ENCODE data around the gene ST6GALNAC2. TPM values are rescaled to one million over a fixed set of nuclear protein-coding genes. Genes with fewer than 3 reads are reported as not detected.

The ST6GALNAC2 gene
- total and polyA plus RNA-seq, 2 experiments from 2014 or later: 0.31 TPM; not detected in 1

- TF ChIP-seq, protein P1, sequence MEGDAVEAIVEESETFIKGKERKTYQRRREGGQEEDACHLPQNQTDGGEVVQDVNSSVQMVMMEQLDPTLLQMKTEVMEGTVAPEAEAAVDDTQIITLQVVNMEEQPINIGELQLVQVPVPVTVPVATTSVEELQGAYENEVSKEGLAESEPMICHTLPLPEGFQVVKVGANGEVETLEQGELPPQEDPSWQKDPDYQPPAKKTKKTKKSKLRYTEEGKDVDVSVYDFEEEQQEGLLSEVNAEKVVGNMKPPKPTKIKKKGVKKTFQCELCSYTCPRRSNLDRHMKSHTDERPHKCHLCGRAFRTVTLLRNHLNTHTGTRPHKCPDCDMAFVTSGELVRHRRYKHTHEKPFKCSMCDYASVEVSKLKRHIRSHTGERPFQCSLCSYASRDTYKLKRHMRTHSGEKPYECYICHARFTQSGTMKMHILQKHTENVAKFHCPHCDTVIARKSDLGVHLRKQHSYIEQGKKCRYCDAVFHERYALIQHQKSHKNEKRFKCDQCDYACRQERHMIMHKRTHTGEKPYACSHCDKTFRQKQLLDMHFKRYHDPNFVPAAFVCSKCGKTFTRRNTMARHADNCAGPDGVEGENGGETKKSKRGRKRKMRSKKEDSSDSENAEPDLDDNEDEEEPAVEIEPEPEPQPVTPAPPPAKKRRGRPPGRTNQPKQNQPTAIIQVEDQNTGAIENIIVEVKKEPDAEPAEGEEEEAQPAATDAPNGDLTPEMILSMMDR (conservative IDR thresholded peaks at IDR 0.05; ENCODE audit: low read depth in 2 of 2): no peak
- TF ChIP-seq JUNB (IDR thresholded peaks at IDR 0.05; ENCODE audit: unreplicated experiment): no peak
Measured at GRCh38 chr17:76570877-76571471, 14.7 kb downstream of the ST6GALNAC2 start (continued).

GRCh38 chr17:76570457-76570856, 15.2 kb downstream of the ST6GALNAC2 start:
- no peaks in the 10 kb centered on the region for H3K27me3 ChIP-seq (ENCODE audit: insufficient read depth)
- peaks cover 38% of the 10 kb centered on the region for H3K4me1 Mint-ChIP-seq
- H3K4me3 Mint-ChIP-seq: no peak overlapping the region
- no peak for ATAC-seq
- H3K27ac ChIP-seq (ENCODE audit: low read depth): no peak overlapping the region
- H4K20me1 ChIP-seq (replicated peaks; ENCODE audit: insufficient read depth): peaks cover 13% of the 10 kb centered on the region
- no peaks in the 10 kb centered on the region for H3K9me3 Mint-ChIP-seq
- no peak overlapping the region for H3K4me2 ChIP-seq
- H3K36me3 Mint-ChIP-seq (ENCODE audit: low read depth): peaks cover 17% of the 10 kb centered on the region
- H3K4me1 ChIP-seq (ENCODE audit: insufficient read depth): peaks cover 31% of the 10 kb centered on the region
- H3F3A ChIP-seq (replicated peaks; ENCODE audit: low read depth): peaks cover 28% of the 10 kb centered on the region
- H3K79me2 ChIP-seq (replicated peaks; ENCODE audit: insufficient read depth): no peaks in the 10 kb centered on the region
- peaks cover 13% of the 10 kb centered on the region for H3K27me3 Mint-ChIP-seq (ENCODE audit: insufficient read depth, low read depth, poor library complexity)
- no peak overlapping the region for H2AFZ ChIP-seq
- no peak for DNase-seq (ENCODE audit: low spot score)
- no peak overlapping the region for H3K4me3 ChIP-seq
- no peak for TF ChIP-seq NANOG (IDR thresholded peaks at IDR 0.05; ENCODE audit: borderline replicate concordance)
- no peak for TF ChIP-seq ETS1 (IDR thresholded peaks at IDR 0.05)
- TF ChIP-seq EZH2 (IDR thresholded peaks at IDR 0.05; ENCODE audit: low read depth, unreplicated experiment): no peak
- TF ChIP-seq CREB1 (CRISPR knock-in tag; IDR thresholded peaks at IDR 0.05; ENCODE audit: low read depth): no peak
- no peak for TF ChIP-seq ZNF114 (CRISPR knock-in tag; IDR thresholded peaks at IDR 0.05)
- TF ChIP-seq ZNF331 (CRISPR knock-in tag; IDR thresholded peaks at IDR 0.05; ENCODE audit: low read depth): no peak
- no peak overlapping the region for H3K27ac Mint-ChIP-seq
- peaks cover 11% of the 10 kb centered on the region; the same call in 1 of the 2 replicates for H3K36me3 ChIP-seq (ENCODE audit: insufficient read depth)
- no peaks in the 10 kb centered on the region for H3K9me2 ChIP-seq (ENCODE audit: insufficient read depth)

GRCh38 chr17:76569607-76570279, 15.9 kb downstream of the ST6GALNAC2 start:
- no peaks in the 10 kb centered on the region for H3K79me2 ChIP-seq (replicated peaks; ENCODE audit: insufficient read depth)
- H3K4me3 Mint-ChIP-seq: no peak overlapping the region
- ATAC-seq (peak; percentile 30), DNase-seq (ENCODE audit: low spot score) (peak; percentile 34)
- H3K27me3 Mint-ChIP-seq (ENCODE audit: insufficient read depth, low read depth, poor library complexity): peaks cover 13% of the 10 kb centered on the region
- H3F3A ChIP-seq (replicated peaks; ENCODE audit: low read depth): peaks cover 28% of the 10 kb centered on the region
- H2AFZ ChIP-seq: no peak overlapping the region
- no peaks in the 10 kb centered on the region for H3K9me3 Mint-ChIP-seq
- H4K20me1 ChIP-seq (replicated peaks; ENCODE audit: insufficient read depth): peaks cover 13% of the 10 kb centered on the region
- no peak overlapping the region for H3K27ac ChIP-seq (ENCODE audit: low read depth)
- H3K4me3 ChIP-seq: no peak overlapping the region
- H3K36me3 Mint-ChIP-seq (ENCODE audit: low read depth): peaks cover 24% of the 10 kb centered on the region
- peaks cover 31% of the 10 kb centered on the region for H3K4me1 ChIP-seq (ENCODE audit: insufficient read depth)
- H3K36me3 ChIP-seq (ENCODE audit: insufficient read depth): peaks cover 11% of the 10 kb centered on the region; the same call in 1 of the 2 replicates
- no peaks in the 10 kb centered on the region for H3K9me2 ChIP-seq (ENCODE audit: insufficient read depth)
- no peak overlapping the region for H3K27ac Mint-ChIP-seq
- H3K27me3 ChIP-seq (ENCODE audit: insufficient read depth): no peaks in the 10 kb centered on the region
- peak overlapping the region; percentile 60; the same call in 1 of the 2 replicates for H3K4me2 ChIP-seq
- H3K4me1 Mint-ChIP-seq: peaks cover 41% of the 10 kb centered on the region
- TF ChIP-seq REST (IDR thresholded peaks at IDR 0.05; ENCODE audit: unreplicated experiment): no peak
- no peak for TF ChIP-seq EZH2 (IDR thresholded peaks at IDR 0.05; ENCODE audit: low read depth, unreplicated experiment)
- TF ChIP-seq JUNB (IDR thresholded peaks at IDR 0.05; ENCODE audit: unreplicated experiment): no peak
- no peak for TF ChIP-seq ZNF331 (CRISPR knock-in tag; IDR thresholded peaks at IDR 0.05; ENCODE audit: low read depth)
- no peak for TF ChIP-seq ETS1 (IDR thresholded peaks at IDR 0.05)
- TF ChIP-seq, protein P1 (conservative IDR thresholded peaks at IDR 0.05; ENCODE audit: low read depth in 2 of 2): no peak
- no peak for TF ChIP-seq CREB1 (CRISPR knock-in tag; IDR thresholded peaks at IDR 0.05; ENCODE audit: low read depth)
- no peak for TF ChIP-seq ZNF114 (CRISPR knock-in tag; IDR thresholded peaks at IDR 0.05)
- TF ChIP-seq STAT1 (IDR thresholded peaks at IDR 0.05; ENCODE audit: unreplicated experiment): no peak

All from GM23338 (cell line).